CD4-positive, alpha-beta memory T cell (primary cell): ENCODE data around the gene FCGR3B. TPM values are rescaled to one million over a fixed set of nuclear protein-coding genes. Genes with fewer than 3 reads are reported as not detected.
"Not testable (repeated sequence)": the region's sequence is repeated elsewhere in the genome, so short reads cannot be mapped to it uniquely, and the experiment has no call there.

Source experiments
- CTCF ChIA-PET: fragments of 350-600 bp; sonication (Branson Sonifier 250); formaldehyde crosslinking; loops from one replicate; lab custom pipeline; 2021; ENCODE audit warnings: inconsistent platforms; ENCODE audit not compliant: partially characterized antibody; lab: Charles Lee
- POLR2A ChIA-PET: fragments of 350-600 bp; sonication (Branson Sonifier 250); formaldehyde crosslinking; loops from one replicate; lab custom pipeline; 2021; ENCODE audit not compliant: partially characterized antibody; lab: Charles Lee
- DNase-seq, 5 donors: peaks; one replicate each; pipeline versions ENCODE4 v3.0.0 to v3.0.0-alpha.2; 2020 to 2022; ENCODE audit warnings: mixed read lengths in 1 of 5
- H3K27ac ChIP-seq: one replicate; pipeline ENCODE4 v1.7.0; 2013; ENCODE audit warnings: low read depth, low read length
- H3K27me3 ChIP-seq: 2 replicates; pipeline ENCODE4 v1.7.0; 2013; ENCODE audit warnings: mild to moderate bottlenecking, low read length, moderate library complexity; ENCODE audit not compliant: insufficient read depth
- H3K36me3 ChIP-seq: 2 replicates; pipeline ENCODE4 v1.7.0; 2013; ENCODE audit warnings: mild to moderate bottlenecking, low read length, moderate library complexity; ENCODE audit not compliant: insufficient read depth
- H3K4me1 ChIP-seq: 2 replicates; pipeline ENCODE4 v1.7.0; 2013; ENCODE audit warnings: mild to moderate bottlenecking, low read length, moderate library complexity; ENCODE audit not compliant: insufficient read depth
- H3K4me3 ChIP-seq, 2 donors: one replicate each; pipeline ENCODE4 v1.7.0; 2013; ENCODE audit warnings: low read length in 2 of 2, mild to moderate bottlenecking in 1 of 2
- H3K9me3 ChIP-seq, 2 donors: one replicate each; pipeline ENCODE4 v1.7.0; 2013; ENCODE audit warnings: low read length in 2 of 2, control low read depth in 1 of 2; ENCODE audit not compliant: control insufficient read depth in 1 of 2
- H3K27ac Mint-ChIP-seq, 7 donors: one replicate each; pipeline ENCODE4 v1.8.0; 2020 to 2021; ENCODE audit warnings: mixed read lengths in 7 of 7, mild to moderate bottlenecking in 6 of 7, inconsistent platforms in 3 of 7, moderate library complexity in 3 of 7
- H3K27me3 Mint-ChIP-seq, 2 donors: one replicate each; pipeline ENCODE4 v1.8.0; 2020 to 2021; ENCODE audit warnings: mixed read lengths in 2 of 2
- H3K36me3 Mint-ChIP-seq, 2 donors: one replicate each; pipeline ENCODE4 v1.8.0; 2020 to 2021; ENCODE audit warnings: mixed read lengths in 2 of 2, inconsistent platforms in 1 of 2, mild to moderate bottlenecking in 1 of 2
- H3K4me1 Mint-ChIP-seq, 4 donors: one replicate each; pipeline ENCODE4 v1.8.0; 2020 to 2021; ENCODE audit warnings: mixed read lengths in 4 of 4, mild to moderate bottlenecking in 1 of 4
- H3K4me3 Mint-ChIP-seq, 8 donors: one replicate each; pipeline ENCODE4 v1.8.0; 2020 to 2021; ENCODE audit warnings: mixed read lengths in 8 of 8, mild to moderate bottlenecking in 7 of 8, moderate library complexity in 6 of 8, inconsistent platforms in 3 of 8
- H3K9me3 Mint-ChIP-seq, 8 donors: one replicate each; pipeline ENCODE4 v1.8.0; 2020 to 2021; ENCODE audit warnings: mixed read lengths in 8 of 8, mild to moderate bottlenecking in 5 of 8, inconsistent platforms in 3 of 8, moderate library complexity in 1 of 8
- intact Hi-C: fragments of 100-400 bp; cut with micrococcal nuclease; formaldehyde crosslinking; loops from one replicate; pipeline ENCODE4 v1.15.1; 2023
- polyA plus RNA-seq, 2 donors: library from polyadenylated mRNA; unstranded; fragments of 300-500 nt; fragmentation: Illumina TruSeq; gene quantifications; one replicate each; pipeline ENCODE4 v1.2.3, GENCODE V29; 2021
- total RNA-seq, 2 experiments: library from RNA; stranded (reverse); gene quantifications; one replicate each; pipeline ENCODE4 v1.2.3, GENCODE V29; 2021

FCGR3B gene
- total and polyA plus RNA-seq, 4 experiments from 2014 or later: not detected

GRCh38 chr1:161671045-161672020 is 40.4 kb upstream of the FCGR3B start:
- H3K27me3 Mint-ChIP-seq, H3K9me3 ChIP-seq, H3K36me3 ChIP-seq, H3K4me1 Mint-ChIP-seq, H3K27ac Mint-ChIP-seq, POLR2A ChIA-PET, intact Hi-C loops, DNase-seq, CTCF ChIA-PET, H3K9me3 Mint-ChIP-seq, H3K4me3 Mint-ChIP-seq, H3K36me3 Mint-ChIP-seq, H3K4me1 ChIP-seq, H3K4me3 ChIP-seq, H3K27ac ChIP-seq, H3K27me3 ChIP-seq: not testable (repeated sequence)

GRCh38 chr1:161664689-161665088 is 33.7 kb upstream of the FCGR3B start:
- H3K4me1 ChIP-seq, DNase-seq, H3K4me1 Mint-ChIP-seq, intact Hi-C loops, H3K27me3 Mint-ChIP-seq, H3K36me3 ChIP-seq, H3K9me3 ChIP-seq, H3K4me3 ChIP-seq, H3K27ac Mint-ChIP-seq, H3K27me3 ChIP-seq, H3K36me3 Mint-ChIP-seq, CTCF ChIA-PET, H3K9me3 Mint-ChIP-seq, H3K4me3 Mint-ChIP-seq, H3K27ac ChIP-seq, POLR2A ChIA-PET: not testable (repeated sequence)

GRCh38 chr1:161663569-161663968 is 32.6 kb upstream of the FCGR3B start:
- H3K4me3 ChIP-seq, H3K27ac Mint-ChIP-seq, H3K27me3 Mint-ChIP-seq, H3K9me3 Mint-ChIP-seq, H3K27me3 ChIP-seq, intact Hi-C loops, CTCF ChIA-PET, H3K36me3 ChIP-seq, POLR2A ChIA-PET, H3K27ac ChIP-seq, H3K4me1 ChIP-seq, H3K36me3 Mint-ChIP-seq, H3K4me3 Mint-ChIP-seq, H3K4me1 Mint-ChIP-seq, H3K9me3 ChIP-seq, DNase-seq: not testable (repeated sequence)

GRCh38 chr1:161662684-161663339 is 31.8 kb upstream of the FCGR3B start, which contains the start of gene FCGR2B:
Gene FCGR2B, plus strand, starts transcription at chr1:161663143. Its CDS starts 99 bp downstream, at chr1:161663242.
- H3K4me3 Mint-ChIP-seq, H3K36me3 Mint-ChIP-seq, H3K27ac ChIP-seq, H3K27me3 Mint-ChIP-seq, H3K27me3 ChIP-seq, DNase-seq, H3K27ac Mint-ChIP-seq, H3K4me3 ChIP-seq, CTCF ChIA-PET, H3K4me1 Mint-ChIP-seq, H3K9me3 Mint-ChIP-seq, intact Hi-C loops, H3K36me3 ChIP-seq, H3K9me3 ChIP-seq, POLR2A ChIA-PET, H3K4me1 ChIP-seq: not testable (repeated sequence)

- H3K27me3 Mint-ChIP-seq, H3K4me1 ChIP-seq, H3K9me3 Mint-ChIP-seq, H3K27ac Mint-ChIP-seq, H3K4me3 Mint-ChIP-seq, DNase-seq, H3K27ac ChIP-seq, CTCF ChIA-PET, H3K27me3 ChIP-seq, H3K36me3 Mint-ChIP-seq, intact Hi-C loops, H3K4me3 ChIP-seq, H3K4me1 Mint-ChIP-seq, H3K9me3 ChIP-seq, POLR2A ChIA-PET, H3K36me3 ChIP-seq: not testable (repeated sequence)
Observed at GRCh38 chr1:161661660-161662311, 30.8 kb upstream of the FCGR3B start.

- H3K27ac Mint-ChIP-seq, H3K27me3 ChIP-seq, H3K27ac ChIP-seq, H3K4me3 ChIP-seq, H3K9me3 Mint-ChIP-seq, CTCF ChIA-PET, H3K4me1 Mint-ChIP-seq, H3K4me1 ChIP-seq, H3K36me3 ChIP-seq, H3K27me3 Mint-ChIP-seq, DNase-seq, intact Hi-C loops, H3K36me3 Mint-ChIP-seq, POLR2A ChIA-PET, H3K9me3 ChIP-seq, H3K4me3 Mint-ChIP-seq: not testable (repeated sequence)
Observed at GRCh38 chr1:161658524-161658923, 27.5 kb upstream of the FCGR3B start.

GRCh38 chr1:161653971-161654370 is 23.0 kb upstream of the FCGR3B start:
- H3K27ac Mint-ChIP-seq, H3K36me3 Mint-ChIP-seq, intact Hi-C loops, H3K27ac ChIP-seq, H3K4me3 ChIP-seq, H3K27me3 Mint-ChIP-seq, H3K27me3 ChIP-seq, H3K9me3 Mint-ChIP-seq, H3K4me1 Mint-ChIP-seq, DNase-seq, H3K4me3 Mint-ChIP-seq, POLR2A ChIA-PET, CTCF ChIA-PET, H3K36me3 ChIP-seq, H3K9me3 ChIP-seq, H3K4me1 ChIP-seq: not testable (repeated sequence)
